ENCODE results near the gene ROBO1.
"Not testable (repeated sequence)": the region's sequence is repeated elsewhere in the genome, so short reads cannot be mapped to it uniquely, and the experiment has no call there.

Gene ROBO1

GRCh38 chr3:79236496-79236895, 531.3 kb downstream of the ROBO1 start:
- DNase-seq (ENCODE audit: low spot score): no peak

- no peak for DNase-seq (ENCODE audit: low spot score)
These were observed 534.3 kb downstream of the ROBO1 start for GRCh38 chr3:79233431-79234060.

GRCh38 chr3:79230266-79230665, 537.5 kb downstream of the ROBO1 start:
- no peak for DNase-seq (ENCODE audit: low spot score)

GRCh38 chr3:79217096-79217495, 550.7 kb downstream of the ROBO1 start:
- no peak for DNase-seq (ENCODE audit: low spot score)

GRCh38 chr3:79215286-79215685, 552.5 kb downstream of the ROBO1 start:
- no peak for DNase-seq (ENCODE audit: low spot score)

- DNase-seq (ENCODE audit: low spot score): no peak
These were observed 556.0 kb downstream of the ROBO1 start for GRCh38 chr3:79211586-79212359.

- DNase-seq (ENCODE audit: low spot score): no peak
These were observed 563.4 kb downstream of the ROBO1 start for GRCh38 chr3:79204351-79204750.

GRCh38 chr3:79203144-79203519, 564.7 kb downstream of the ROBO1 start:
- DNase-seq (ENCODE audit: low spot score): no peak

- DNase-seq (ENCODE audit: low spot score): no peak
These were observed 565.2 kb downstream of the ROBO1 start for GRCh38 chr3:79202471-79203143.

- no peak for DNase-seq (ENCODE audit: low spot score)
These were observed 567.3 kb downstream of the ROBO1 start for GRCh38 chr3:79200456-79200855.

GRCh38 chr3:79199966-79200365, 567.8 kb downstream of the ROBO1 start:
- DNase-seq (ENCODE audit: low spot score): no peak

- no peak for DNase-seq (ENCODE audit: low spot score)
These were observed 580.4 kb downstream of the ROBO1 start for GRCh38 chr3:79187426-79187825.

GRCh38 chr3:79184251-79184650, 583.5 kb downstream of the ROBO1 start:
- DNase-seq (ENCODE audit: low spot score): no peak

- no peak for DNase-seq (ENCODE audit: low spot score)
These were observed 584.3 kb downstream of the ROBO1 start for GRCh38 chr3:79183496-79183895.

- DNase-seq (ENCODE audit: low spot score): no peak
These were observed 589.2 kb downstream of the ROBO1 start for GRCh38 chr3:79178471-79179180.

GRCh38 chr3:79175870-79176269, 591.9 kb downstream of the ROBO1 start:
- DNase-seq (ENCODE audit: low spot score): no peak

GRCh38 chr3:79173259-79173658, 594.5 kb downstream of the ROBO1 start:
- not testable (repeated sequence) for DNase-seq (ENCODE audit: low spot score)

- DNase-seq (ENCODE audit: low spot score): no peak
These were observed 595.6 kb downstream of the ROBO1 start for GRCh38 chr3:79172241-79172640.

GRCh38 chr3:79170021-79170420, 597.8 kb downstream of the ROBO1 start:
- DNase-seq (ENCODE audit: low spot score): no peak

GRCh38 chr3:79167651-79168416, 600.0 kb downstream of the ROBO1 start:
- no peak for DNase-seq (ENCODE audit: low spot score)

GRCh38 chr3:79162653-79163052, 605.1 kb downstream of the ROBO1 start:
- no peak for DNase-seq (ENCODE audit: low spot score)

GRCh38 chr3:79161941-79162340, 605.9 kb downstream of the ROBO1 start:
- DNase-seq (ENCODE audit: low spot score): no peak

Data from LoVo (cell line).